IMR-90 (cell line): ENCODE measurements around the gene NRXN2.

Source experiments
- CEBPB ChIP-seq: IDR thresholded peaks from 2 replicates; pipeline ENCODE4 v1.6.1; 2012; ENCODE audit warnings: low read depth, low read length, improper control_type of control experiment
- MXI1 ChIP-seq: IDR thresholded peaks from 2 replicates; pipeline ENCODE4 v1.6.1; 2012; ENCODE audit warnings: low read depth, mild to moderate bottlenecking, low read length, moderate library complexity, borderline replicate concordance
- POLR2A ChIP-seq: IDR thresholded peaks from 2 replicates; pipeline ENCODE4 v1.6.1; 2012; ENCODE audit warnings: mild to moderate bottlenecking, low read depth, low read length
- RAD21 ChIP-seq: IDR thresholded peaks from 2 replicates; pipeline ENCODE4 v1.6.1; 2012; ENCODE audit warnings: low read length, improper control_type of control experiment
- RCOR1 ChIP-seq: IDR thresholded peaks from 2 replicates; pipeline ENCODE4 v1.6.1; 2012; ENCODE audit warnings: mild to moderate bottlenecking, low read length, improper control_type of control experiment; ENCODE audit not compliant: insufficient replicate concordance
- RFX5 ChIP-seq: IDR thresholded peaks from 2 replicates; pipeline ENCODE4 v1.8.0; 2012; ENCODE audit warnings: low read depth, mild to moderate bottlenecking, low read length, moderate library complexity
- SMC3 ChIP-seq: fragments of 150-350 bp; IDR thresholded peaks from 2 replicates; pipeline ENCODE4 v1.6.1; 2016; ENCODE audit warnings: low read depth, mild to moderate bottlenecking, antibody characterized with exemption, low read length, moderate library complexity
- TF ChIP-seq, protein P1 (sequence below): conservative IDR thresholded peaks from 2 replicates; pipeline ENCODE4 v1.5.1; 2012; ENCODE audit warnings: mild to moderate bottlenecking, low read depth, low read length, improper control_type of control experiment
- TF ChIP-seq, protein P2 (sequence below): fragments of 150-350 bp; IDR thresholded peaks from 2 replicates; pipeline ENCODE4 v1.6.1; 2016; ENCODE audit warnings: low read depth, mild to moderate bottlenecking, low read length, moderate library complexity, borderline replicate concordance
- TF ChIP-seq, protein P3 (sequence below): fragments of 150-350 bp; IDR thresholded peaks from 2 replicates; pipeline ENCODE4 v1.6.1; 2017; ENCODE audit warnings: mild to moderate bottlenecking, antibody characterized with exemption, low read length, low read depth

DNA sequence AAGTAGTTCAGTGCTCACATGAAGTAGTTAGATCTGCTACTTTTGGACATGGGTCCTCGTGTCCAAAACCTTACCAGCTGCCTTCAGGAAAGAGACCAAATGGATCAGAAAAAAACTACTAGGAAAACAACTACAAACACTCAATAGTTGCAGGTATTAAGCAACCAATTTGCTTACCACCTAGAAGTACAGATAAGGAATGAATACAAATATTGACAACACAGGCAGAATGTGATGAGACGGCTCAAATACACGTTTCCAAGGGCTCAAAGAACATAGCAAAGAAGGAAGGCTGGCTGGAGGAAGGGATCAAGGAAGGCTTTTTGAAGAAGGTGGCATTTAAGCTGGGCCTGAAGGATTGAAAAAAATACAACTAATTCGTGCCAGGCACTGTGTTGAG, 41.8 kb downstream of the NRXN2 start:
- TF ChIP-seq, protein P1, sequence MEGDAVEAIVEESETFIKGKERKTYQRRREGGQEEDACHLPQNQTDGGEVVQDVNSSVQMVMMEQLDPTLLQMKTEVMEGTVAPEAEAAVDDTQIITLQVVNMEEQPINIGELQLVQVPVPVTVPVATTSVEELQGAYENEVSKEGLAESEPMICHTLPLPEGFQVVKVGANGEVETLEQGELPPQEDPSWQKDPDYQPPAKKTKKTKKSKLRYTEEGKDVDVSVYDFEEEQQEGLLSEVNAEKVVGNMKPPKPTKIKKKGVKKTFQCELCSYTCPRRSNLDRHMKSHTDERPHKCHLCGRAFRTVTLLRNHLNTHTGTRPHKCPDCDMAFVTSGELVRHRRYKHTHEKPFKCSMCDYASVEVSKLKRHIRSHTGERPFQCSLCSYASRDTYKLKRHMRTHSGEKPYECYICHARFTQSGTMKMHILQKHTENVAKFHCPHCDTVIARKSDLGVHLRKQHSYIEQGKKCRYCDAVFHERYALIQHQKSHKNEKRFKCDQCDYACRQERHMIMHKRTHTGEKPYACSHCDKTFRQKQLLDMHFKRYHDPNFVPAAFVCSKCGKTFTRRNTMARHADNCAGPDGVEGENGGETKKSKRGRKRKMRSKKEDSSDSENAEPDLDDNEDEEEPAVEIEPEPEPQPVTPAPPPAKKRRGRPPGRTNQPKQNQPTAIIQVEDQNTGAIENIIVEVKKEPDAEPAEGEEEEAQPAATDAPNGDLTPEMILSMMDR, result no peak
- no peak for TF ChIP-seq MXI1
- TF ChIP-seq SMC3, result no peak
- no peak for TF ChIP-seq CEBPB
- TF ChIP-seq RAD21, result no peak
- no peak for TF ChIP-seq POLR2A
- TF ChIP-seq, protein P2, sequence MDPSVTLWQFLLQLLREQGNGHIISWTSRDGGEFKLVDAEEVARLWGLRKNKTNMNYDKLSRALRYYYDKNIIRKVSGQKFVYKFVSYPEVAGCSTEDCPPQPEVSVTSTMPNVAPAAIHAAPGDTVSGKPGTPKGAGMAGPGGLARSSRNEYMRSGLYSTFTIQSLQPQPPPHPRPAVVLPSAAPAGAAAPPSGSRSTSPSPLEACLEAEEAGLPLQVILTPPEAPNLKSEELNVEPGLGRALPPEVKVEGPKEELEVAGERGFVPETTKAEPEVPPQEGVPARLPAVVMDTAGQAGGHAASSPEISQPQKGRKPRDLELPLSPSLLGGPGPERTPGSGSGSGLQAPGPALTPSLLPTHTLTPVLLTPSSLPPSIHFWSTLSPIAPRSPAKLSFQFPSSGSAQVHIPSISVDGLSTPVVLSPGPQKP, result no peak
- TF ChIP-seq, protein P3, sequence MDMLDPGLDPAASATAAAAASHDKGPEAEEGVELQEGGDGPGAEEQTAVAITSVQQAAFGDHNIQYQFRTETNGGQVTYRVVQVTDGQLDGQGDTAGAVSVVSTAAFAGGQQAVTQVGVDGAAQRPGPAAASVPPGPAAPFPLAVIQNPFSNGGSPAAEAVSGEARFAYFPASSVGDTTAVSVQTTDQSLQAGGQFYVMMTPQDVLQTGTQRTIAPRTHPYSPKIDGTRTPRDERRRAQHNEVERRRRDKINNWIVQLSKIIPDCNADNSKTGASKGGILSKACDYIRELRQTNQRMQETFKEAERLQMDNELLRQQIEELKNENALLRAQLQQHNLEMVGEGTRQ, result no peak
- no peak for TF ChIP-seq RFX5
- no peak for TF ChIP-seq RCOR1
